Fibroblast of lung (primary cell): Measurements from ENCODE around the gene KCNJ11.

Source experiments
- CTCF ChIP-seq, 2 donors: IDR thresholded peaks in 1 of 2; conservative IDR thresholded peaks in 1 of 2; 1 replicate in 1 of 2; 2 replicates in 1 of 2; pipeline ENCODE4 v1.5.1; 2011 to 2012; ENCODE audit warnings: low read length in 2 of 2, control low read depth in 1 of 2, inconsistent platforms in 1 of 2, low read depth in 1 of 2, mild to moderate bottlenecking in 1 of 2
- EZH2 ChIP-seq: IDR thresholded peaks from 2 replicates; pipeline ENCODE4 v1.5.1; 2012; ENCODE audit warnings: low read length, control low read depth, mild to moderate bottlenecking; ENCODE audit errors: missing control alignments

GRCh38 chr11:17352950-17353820, 35.3 kb downstream of the KCNJ11 start:
- TF ChIP-seq CTCF (conservative IDR thresholded peaks at IDR 0.05 in 1 of 2, IDR thresholded peaks at IDR 0.05 in 1 of 2; ENCODE audit: low read depth in 1 of 2, low read length in 2 of 2) (no peak), EZH2 (no peak)
